Measurements from ENCODE around the gene ATAD3A.
A peak's percentile ranks its signal among the peaks of the same experiment; 100 is the strongest.
"Not testable (repeated sequence)": the region's sequence is repeated elsewhere in the genome, so short reads cannot be mapped to it uniquely, and the experiment has no call there.

Gene ATAD3A

GRCh38 chr1:1511533-1512285 lies at the start of gene ATAD3A:
Gene ATAD3A, plus strand, starts transcription at chr1:1512162. Its CDS starts 107 bp downstream, at chr1:1512269.
- FAIRE-seq, result peak; percentile 60

GRCh38 chr1:1462318-1462966 lies 49.5 kb upstream of the ATAD3A start:
- FAIRE-seq, result no peak

- FAIRE-seq, result no peak
These were observed 48.6 kb upstream of the ATAD3A start for GRCh38 chr1:1463312-1463711.

GRCh38 chr1:1468196-1468985 lies 43.6 kb upstream of the ATAD3A start:
- FAIRE-seq, result not testable (repeated sequence)

- FAIRE-seq, result no peak
These were observed 41.2 kb upstream of the ATAD3A start for GRCh38 chr1:1470626-1471388.

- peak; percentile 58 for FAIRE-seq
These were observed 40.4 kb upstream of the ATAD3A start, which contains the start of gene ATAD3B for GRCh38 chr1:1471389-1472052. Gene ATAD3B, plus strand, starts transcription at chr1:1471765. Its CDS starts 120 bp downstream, at chr1:1471885.

GRCh38 chr1:1472053-1472876 lies 39.7 kb upstream of the ATAD3A start:
- FAIRE-seq, result not testable (repeated sequence)

GRCh38 chr1:1476011-1476410 lies 36.0 kb upstream of the ATAD3A start:
- FAIRE-seq, result not testable (repeated sequence)

- no peak for FAIRE-seq
These were observed 34.8 kb upstream of the ATAD3A start for GRCh38 chr1:1477206-1477605.

- FAIRE-seq, result no peak
These were observed 32.1 kb upstream of the ATAD3A start for GRCh38 chr1:1479547-1480487.

- FAIRE-seq, result not testable (repeated sequence)
These were observed 31.5 kb upstream of the ATAD3A start for GRCh38 chr1:1480488-1480867.

GRCh38 chr1:1481811-1482210 lies 30.2 kb upstream of the ATAD3A start:
- not testable (repeated sequence) for FAIRE-seq

- no peak for FAIRE-seq
These were observed 29.1 kb upstream of the ATAD3A start for GRCh38 chr1:1482856-1483255.

- no peak for FAIRE-seq
These were observed 28.2 kb upstream of the ATAD3A start for GRCh38 chr1:1483714-1484113.

GRCh38 chr1:1484976-1485750 lies 26.8 kb upstream of the ATAD3A start:
- FAIRE-seq, result not testable (repeated sequence)

GRCh38 chr1:1485755-1486317 lies 26.1 kb upstream of the ATAD3A start:
- not testable (repeated sequence) for FAIRE-seq

GRCh38 chr1:1487701-1488100 lies 24.3 kb upstream of the ATAD3A start:
- no peak for FAIRE-seq

GRCh38 chr1:1489231-1489630 lies 22.7 kb upstream of the ATAD3A start:
- FAIRE-seq, result no peak

GRCh38 chr1:1489861-1490260 lies 22.1 kb upstream of the ATAD3A start:
- FAIRE-seq, result no peak

Measured in G401.6 (cell line).